ENCODE data around the gene MOBP.
"Not testable (repeated sequence)": the region's sequence is repeated elsewhere in the genome, so short reads cannot be mapped to it uniquely, and the experiment has no call there.

The MOBP gene

DNA sequence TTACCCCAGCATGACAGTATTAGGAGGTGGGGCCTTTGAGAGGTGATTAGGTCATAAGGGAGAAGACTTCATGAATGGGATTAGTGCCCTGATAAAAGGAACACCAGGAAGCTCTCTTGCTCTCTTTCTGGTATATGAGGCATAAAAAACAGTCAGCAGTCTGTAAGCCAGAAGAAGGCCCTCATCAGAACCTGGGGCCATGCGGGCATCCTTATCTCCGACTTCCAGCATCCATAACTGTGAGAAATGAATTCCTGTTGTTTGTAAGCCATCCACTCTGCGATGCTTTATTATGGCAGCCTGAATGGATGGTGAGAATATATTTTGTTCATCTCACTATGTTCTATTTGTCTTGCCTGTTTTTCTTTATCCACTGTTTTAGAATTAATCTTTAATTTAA lies 17.7 kb upstream of the MOBP start:
- DNase-seq (ENCODE audit: low read depth in 2 of 2) = no peak

DNA sequence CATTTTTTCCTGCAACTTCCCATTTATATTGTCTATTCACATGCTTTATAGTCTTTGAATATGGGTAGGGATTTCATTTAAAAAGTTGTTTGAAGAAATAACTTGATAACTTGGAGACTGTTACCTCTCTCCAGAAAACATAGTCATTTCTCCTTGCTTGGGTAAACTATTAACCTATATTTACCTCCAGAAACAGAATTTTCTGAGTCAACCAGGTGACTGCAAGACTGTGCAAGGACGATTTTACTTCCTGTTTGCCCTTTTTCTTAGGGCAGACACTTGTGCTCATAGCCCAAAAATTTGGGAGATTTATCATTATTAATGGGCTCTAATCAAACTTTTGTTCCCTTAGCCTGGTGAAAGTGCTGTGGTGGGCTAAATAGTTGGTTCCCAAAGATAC lies 14.3 kb upstream of the MOBP start:
- DNase-seq (ENCODE audit: low read depth in 2 of 2) = no peak

DNA sequence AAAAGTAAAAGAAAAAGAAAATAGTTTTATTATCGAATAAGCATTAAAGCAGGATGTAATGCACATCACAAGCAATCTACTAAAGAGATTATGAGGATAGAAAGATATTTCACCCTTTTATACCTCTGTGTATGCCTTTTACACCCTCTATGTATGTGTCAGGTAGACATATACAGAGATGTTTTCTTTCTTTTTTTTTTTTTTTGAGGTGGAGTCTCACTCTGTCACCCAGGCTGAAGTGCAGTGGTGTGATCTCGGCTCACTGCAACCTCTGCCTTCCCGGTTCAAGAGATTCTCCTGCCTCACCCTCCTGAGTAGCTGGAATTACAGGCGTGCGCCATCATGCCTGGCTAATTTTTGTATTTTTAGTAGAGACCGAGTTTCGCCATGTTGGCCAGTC lies 13.6 kb upstream of the MOBP start:
- DNase-seq (ENCODE audit: low read depth in 2 of 2) = not testable (repeated sequence)

- DNase-seq (ENCODE audit: low read depth in 2 of 2) = no peak
These were observed 12.8 kb upstream of the MOBP start for GRCh38 chr3:39454591-39455217.

DNA sequence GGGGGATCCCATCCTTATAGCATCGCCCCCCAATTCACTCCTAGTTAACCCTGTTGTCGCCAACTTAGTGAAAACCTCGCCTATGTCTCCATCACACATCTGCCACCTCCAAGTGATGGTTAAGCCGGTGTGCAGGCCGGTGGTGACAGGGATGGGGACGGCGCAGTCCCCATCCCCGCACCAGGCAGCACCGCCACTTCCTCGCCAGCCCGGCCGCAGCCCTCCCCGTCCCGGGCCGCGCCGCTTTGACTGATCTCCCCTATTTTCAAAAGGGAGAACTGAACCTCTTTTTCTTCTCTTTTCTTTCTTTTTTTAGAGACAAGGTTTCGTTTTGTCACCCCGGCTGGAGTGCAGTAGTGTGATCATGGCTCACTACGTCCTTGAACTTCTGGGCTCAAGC lies 11.3 kb upstream of the MOBP start:
- no peak for DNase-seq (ENCODE audit: low read depth in 2 of 2)

- no peak for DNase-seq (ENCODE audit: low read depth in 2 of 2)
These were observed 10.1 kb upstream of the MOBP start for GRCh38 chr3:39457361-39457760.

- DNase-seq (ENCODE audit: low read depth in 2 of 2) = not testable (repeated sequence)
These were observed 8.9 kb upstream of the MOBP start for GRCh38 chr3:39458579-39458978.

GRCh38 chr3:39460677-39461076 lies 6.8 kb upstream of the MOBP start:
- no peak for DNase-seq (ENCODE audit: low read depth in 2 of 2)

DNA sequence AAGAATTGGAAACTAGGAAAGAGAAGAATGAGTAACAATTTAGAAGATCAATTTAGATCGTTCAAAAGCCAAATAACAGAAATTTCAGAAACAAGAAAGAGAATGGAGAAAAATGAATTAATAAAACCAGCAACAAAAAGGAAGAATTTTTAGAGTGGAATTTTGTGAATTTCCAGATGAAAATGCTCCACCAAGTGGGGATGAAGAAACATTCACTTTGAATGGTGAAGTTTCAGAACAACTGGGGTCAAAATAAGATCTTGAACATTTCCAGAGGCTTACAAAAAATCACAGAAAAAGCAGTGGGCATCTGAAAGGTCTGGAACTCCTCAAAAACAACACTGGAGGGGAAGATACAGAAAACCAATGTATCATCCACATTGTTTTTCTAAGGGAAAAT lies 4.2 kb upstream of the MOBP start:
- DNase-seq (ENCODE audit: low read depth in 2 of 2) = no peak

DNA sequence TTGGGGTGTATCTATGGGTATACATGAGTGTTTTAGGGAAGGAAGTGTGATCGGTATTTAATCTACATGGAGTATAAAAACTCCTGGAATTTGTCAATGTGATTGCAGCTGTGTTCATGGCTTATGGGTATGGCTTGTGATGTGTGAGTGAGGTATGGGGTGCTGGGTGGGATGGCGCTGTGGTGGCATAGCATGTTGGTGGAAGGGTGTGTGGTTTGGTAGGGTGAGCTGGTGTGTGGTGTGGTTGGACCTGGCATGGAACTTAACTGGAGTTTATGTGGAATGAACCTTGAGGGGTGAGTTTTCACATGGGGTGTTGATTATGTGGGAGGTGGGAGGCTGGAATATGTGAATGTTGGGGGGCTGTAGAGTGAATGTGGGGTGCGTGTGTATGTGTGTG lies 492 bp upstream of the MOBP start:
- no peak for DNase-seq (ENCODE audit: low read depth in 2 of 2)

DNA sequence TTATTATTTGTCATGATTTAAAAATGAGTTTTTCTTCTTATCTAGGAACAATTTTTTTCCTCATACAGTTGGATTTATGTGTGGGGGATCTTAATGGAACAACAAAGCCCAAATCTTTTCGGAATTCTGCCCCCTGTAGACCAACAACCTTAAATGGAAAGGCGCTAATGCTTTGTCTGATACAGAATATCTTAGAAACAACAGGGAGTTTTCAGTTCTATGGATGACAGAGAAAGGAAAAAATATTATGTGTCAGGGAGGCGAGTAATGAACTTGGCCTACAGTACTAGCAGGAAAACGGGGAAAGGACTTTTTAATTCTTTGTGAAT lies 592 bp downstream of the MOBP start:
- DNase-seq (ENCODE audit: low read depth in 2 of 2) = no peak

DNA sequence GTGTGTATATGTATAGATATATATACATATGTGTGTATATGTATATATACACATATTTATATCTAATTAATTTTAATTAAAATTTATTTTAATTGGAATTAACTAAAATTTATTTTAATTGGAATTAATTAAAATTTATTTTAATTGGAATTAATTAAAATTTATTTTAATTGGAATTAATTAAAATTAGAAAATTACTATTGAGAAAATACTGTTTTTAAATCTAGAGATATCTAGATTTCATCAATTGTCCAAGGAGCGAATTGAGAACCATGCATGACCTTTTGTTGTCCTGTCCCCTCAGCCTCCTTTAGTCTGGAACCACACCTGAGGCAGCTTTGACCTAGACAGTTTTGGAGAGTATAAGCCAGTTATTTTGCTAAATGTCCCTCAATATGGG lies 1.8 kb downstream of the MOBP start:
- no peak for DNase-seq (ENCODE audit: low read depth in 2 of 2)

- DNase-seq (ENCODE audit: low read depth in 2 of 2) = no peak
These were observed 2.5 kb downstream of the MOBP start for GRCh38 chr3:39469945-39470344.

DNA sequence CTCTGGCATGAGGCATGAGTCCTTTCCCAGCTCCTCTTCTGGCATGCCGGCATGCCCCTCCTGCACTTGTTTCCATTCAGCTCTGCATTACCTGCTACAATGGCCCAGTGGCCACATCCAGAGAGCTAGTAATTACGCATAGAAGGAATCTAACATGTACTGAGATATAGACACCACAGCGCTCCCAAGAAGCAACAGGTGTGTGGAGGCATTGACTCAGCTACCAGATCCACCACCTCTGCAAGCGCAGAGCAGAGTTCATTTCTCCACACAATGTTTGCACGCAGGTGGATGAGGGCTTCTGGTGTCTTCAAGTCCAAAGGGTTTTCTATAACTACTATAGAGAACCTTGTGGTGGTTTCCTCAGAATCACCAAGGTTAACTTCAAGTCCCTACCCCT lies 4.2 kb downstream of the MOBP start:
- no peak for DNase-seq (ENCODE audit: low read depth in 2 of 2)

- DNase-seq (ENCODE audit: low read depth in 2 of 2) = no peak
These were observed 6.1 kb downstream of the MOBP start for GRCh38 chr3:39473452-39474125.

- DNase-seq (ENCODE audit: low read depth in 2 of 2) = no peak
These were observed 6.6 kb downstream of the MOBP start for GRCh38 chr3:39474126-39474515.

GRCh38 chr3:39476783-39477182 lies 9.3 kb downstream of the MOBP start:
- DNase-seq (ENCODE audit: low read depth in 2 of 2) = no peak

GRCh38 chr3:39478226-39478625 lies 10.7 kb downstream of the MOBP start:
- no peak for DNase-seq (ENCODE audit: low read depth in 2 of 2)

GRCh38 chr3:39479701-39480414 lies 12.4 kb downstream of the MOBP start:
- DNase-seq (ENCODE audit: low read depth in 2 of 2) = no peak

DNA sequence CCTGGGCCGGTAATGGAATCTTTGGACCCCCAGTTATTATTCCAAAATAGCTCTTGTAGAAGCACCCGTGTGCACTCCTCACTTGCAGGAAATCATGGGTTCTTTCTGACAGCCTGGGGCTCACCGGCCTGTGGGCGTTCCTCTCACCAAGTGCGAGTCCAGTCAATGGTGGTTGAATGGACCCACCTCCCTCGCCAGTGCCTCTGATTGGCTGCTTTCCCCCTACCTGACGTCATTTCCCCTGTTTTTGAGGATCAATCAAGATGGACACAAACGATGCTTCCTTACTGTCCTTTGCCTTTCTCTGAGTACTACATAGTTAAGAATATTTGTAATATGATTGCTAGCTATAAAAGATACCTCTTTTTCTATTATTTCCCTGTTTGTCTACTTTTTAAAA lies 18.1 kb downstream of the MOBP start:
- DNase-seq (ENCODE audit: low read depth in 2 of 2) = no peak

DNA sequence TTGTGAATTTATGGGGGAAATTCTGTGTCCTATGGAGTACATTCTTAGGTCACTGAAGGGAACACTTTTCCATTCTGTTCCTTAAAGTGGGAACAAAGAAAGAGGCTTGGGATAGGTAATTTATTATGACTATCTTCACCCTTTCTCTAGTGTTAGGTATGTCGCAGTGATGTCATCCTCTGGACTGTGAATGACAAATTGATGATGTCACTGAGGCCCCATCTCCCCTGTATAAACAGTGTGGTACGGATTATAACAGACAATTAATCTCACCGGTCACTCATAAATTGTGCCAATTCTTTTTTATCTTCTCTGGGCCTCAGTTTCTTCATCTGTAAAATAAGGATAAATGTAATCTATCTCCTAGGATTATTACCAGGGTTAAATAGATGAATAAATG lies 23.5 kb downstream of the MOBP start:
- DNase-seq (ENCODE audit: low read depth in 2 of 2) = no peak

GRCh38 chr3:39491733-39492350 lies 24.4 kb downstream of the MOBP start:
- no peak for DNase-seq (ENCODE audit: low read depth in 2 of 2)

DNA sequence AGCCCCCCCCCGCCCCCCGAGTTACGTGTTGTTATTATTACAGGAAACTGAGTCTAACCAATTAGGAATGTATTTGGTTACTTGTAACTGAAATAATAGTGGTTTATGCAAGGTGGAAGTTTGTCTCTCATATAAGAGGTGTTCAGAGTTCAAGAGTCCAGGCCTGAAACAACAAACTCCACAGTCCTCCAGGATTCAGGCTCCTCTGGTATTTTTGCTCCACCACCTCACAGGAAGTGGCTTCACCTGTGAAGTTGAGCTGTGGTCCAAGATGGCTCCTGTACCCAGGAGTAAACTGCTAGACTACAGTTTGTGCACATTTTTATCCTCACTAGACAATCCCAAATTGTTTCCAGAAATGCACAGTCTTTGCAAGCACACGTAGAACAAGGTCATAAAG lies 27.3 kb downstream of the MOBP start:
- no peak for DNase-seq (ENCODE audit: low read depth in 2 of 2)

Data from stimulated activated CD8-positive, alpha-beta memory T cell treated with anti-CD3 and anti-CD28 coated beads, Interleukin-15, amount 100 ng/mL, for 4 hours (primary cell).